HCT116 (cell line): ENCODE data around the gene EXOSC9. TPM values are rescaled to one million over a fixed set of nuclear protein-coding genes. Genes with fewer than 3 reads are reported as not detected.

Experiments
- ATAC-seq: fragments of 200-7000 bp; cut with Tn5 transposase; 2 replicates; pipeline ENCODE4 v1.9.1; 2020; ENCODE audit warnings: mild to moderate bottlenecking, moderate library complexity
- BruUV-seq: library from RNA; stranded (reverse); fragments of 400-500 nt; replicated peaks from 2 replicates; lab custom pipeline; 2021; lab: Mats Ljungman, UMichigan
- CTCF ChIA-PET: fragments of 300-600 bp; sonication (Branson Sonifier 250); formaldehyde crosslinking; loops from one replicate; lab custom pipeline; 2021; ENCODE audit warnings: antibody characterized with exemption; lab: Charles Lee
- POLR2A ChIA-PET: fragments of 300-600, 350-600 bp; sonication (Branson Sonifier 250); formaldehyde crosslinking; loops from one replicate; lab custom pipeline; 2021; ENCODE audit warnings: antibody characterized with exemption; lab: Charles Lee
- RAD21 ChIA-PET, 2 experiments: fragments of 300-600 bp; sonication (Branson Sonifier 250); formaldehyde crosslinking; loops; one replicate each; lab custom pipeline; 2023; ENCODE audit warnings: low total read pairs in 2 of 2; ENCODE audit not compliant: uncharacterized antibody in 2 of 2, unreplicated experiment in 2 of 2, low non-redundant PET in 1 of 2; lab: Charles Lee
- DNase-seq: peaks from one replicate; pipeline ENCODE4 v3.0.0-alpha.2; 2010; ENCODE audit warnings: low read depth, low spot score
- H2AFZ ChIP-seq: fragments of 200-600 bp; shearing (Covaris generic), sonication (generic); 2 replicates; pipeline ENCODE4 v1.6.1; 2017; ENCODE audit warnings: low read depth, mixed run types, mixed read lengths, antibody characterized with exemption, low read length; ENCODE audit not compliant: poor library complexity, severe bottlenecking
- H3K27ac ChIP-seq: 2 replicates; pipeline ENCODE4 v1.5.1; 2012; ENCODE audit warnings: low read depth, low read length
- H3K27me3 ChIP-seq: fragments of 200-600 bp; sonication (generic); 2 replicates; pipeline ENCODE4 v1.6.1; 2016; ENCODE audit warnings: mixed run types, low read length, mixed read lengths; ENCODE audit not compliant: insufficient read depth
- H3K36me3 ChIP-seq, 2 experiments: fragments of 200-500 bp in 1 of 2; fragments of 200-600 bp in 1 of 2; sonication (Bioruptor generic) in 1 of 2; sonication (generic) in 1 of 2; 2 replicates each; pipeline versions ENCODE4 v1.5.1 to v1.6.1; 2014 to 2016; ENCODE audit warnings: low read length in 2 of 2, inconsistent platforms in 1 of 2, mixed read lengths in 1 of 2, mixed run types in 1 of 2; ENCODE audit not compliant: insufficient read depth in 2 of 2, control insufficient read depth in 1 of 2
- H3K4me1 ChIP-seq, 2 experiments: fragments of 200-600 bp in 1 of 2; sonication (generic) in 1 of 2; 2 replicates each; pipeline versions ENCODE4 v1.5.1 to v1.6.1; 2012 to 2017; ENCODE audit warnings: low read length in 2 of 2, inconsistent platforms in 1 of 2, mild to moderate bottlenecking in 1 of 2, mixed read lengths in 1 of 2, mixed run types in 1 of 2, moderate library complexity in 1 of 2; ENCODE audit not compliant: insufficient read depth in 2 of 2, control insufficient read depth in 1 of 2
- H3K4me2 ChIP-seq: fragments of 200-600 bp; sonication (generic); 2 replicates; pipeline ENCODE4 v1.6.1; 2017; ENCODE audit warnings: mixed run types, low read length, mixed read lengths
- H3K4me3 ChIP-seq, 2 experiments: fragments of 200-600 bp in 1 of 2; sonication (generic) in 1 of 2; replicated peaks in 1 of 2; 2 replicates each; pipeline ENCODE4 v1.5.1; 2011 to 2016; ENCODE audit warnings: low read length in 2 of 2, control low read depth in 1 of 2, low read depth in 1 of 2, mild to moderate bottlenecking in 1 of 2, mixed read lengths in 1 of 2, mixed run types in 1 of 2
- H3K79me2 ChIP-seq: fragments of 200-600 bp; sonication (generic); 2 replicates; pipeline ENCODE4 v1.6.1; 2017; ENCODE audit warnings: mild to moderate bottlenecking, mixed run types, low read length, moderate library complexity, mixed read lengths; ENCODE audit not compliant: insufficient read depth
- H3K9ac ChIP-seq: fragments of 200-600 bp; sonication (generic); 2 replicates; pipeline ENCODE4 v1.6.1; 2016; ENCODE audit warnings: low read length, mixed read lengths
- H3K9me2 ChIP-seq: fragments of 200-600 bp; sonication (generic), shearing (Covaris generic); 2 replicates; pipeline ENCODE4 v1.6.1; 2017; ENCODE audit warnings: mixed run types, mild to moderate bottlenecking, moderate library complexity; ENCODE audit not compliant: insufficient read depth
- H3K9me3 ChIP-seq, 2 experiments: fragments of 200-500 bp in 1 of 2; fragments of 200-600 bp in 1 of 2; sonication (Bioruptor generic) in 1 of 2; sonication (generic) in 1 of 2; 2 replicates each; pipeline ENCODE4 v1.6.1; 2014 to 2017; ENCODE audit warnings: low read length in 2 of 2, mixed read lengths in 2 of 2, inconsistent platforms in 1 of 2, low read depth in 1 of 2, mild to moderate bottlenecking in 1 of 2, mixed run types in 1 of 2, moderate library complexity in 1 of 2; ENCODE audit not compliant: control insufficient read depth in 1 of 2, insufficient read depth in 1 of 2
- H4K20me1 ChIP-seq: fragments of 200-600 bp; sonication (generic), shearing (Covaris generic); 2 replicates; pipeline ENCODE4 v1.6.1; 2017; ENCODE audit warnings: mixed run types, mild to moderate bottlenecking, moderate library complexity; ENCODE audit not compliant: insufficient read depth
- CBX3 ChIP-seq: IDR thresholded peaks from 2 replicates; pipeline ENCODE4 v1.6.1; 2012; ENCODE audit warnings: low read depth
- CEBPB ChIP-seq: IDR thresholded peaks from 2 replicates; pipeline ENCODE4 v1.6.1; 2012; ENCODE audit warnings: low read depth
- CTCF ChIP-seq, 3 experiments: fragments of 200-600 bp in 1 of 3; sonication (generic) in 1 of 3; IDR thresholded peaks in 2 of 3; conservative IDR thresholded peaks in 1 of 3; 2 replicates each; pipeline ENCODE4 v1.5.1; 2012 to 2017; ENCODE audit warnings: low read depth in 2 of 3, low read length in 2 of 3, antibody characterized with exemption in 1 of 3, borderline replicate concordance in 1 of 3, control low read depth in 1 of 3, mild to moderate bottlenecking in 1 of 3, mixed read lengths in 1 of 3, mixed run types in 1 of 3, moderate library complexity in 1 of 3; ENCODE audit not compliant: insufficient read depth in 1 of 3
- ELF1 ChIP-seq: IDR thresholded peaks from 2 replicates; pipeline ENCODE4 v1.6.1; 2012; ENCODE audit warnings: low read depth, borderline replicate concordance
- EZH2 ChIP-seq: fragments of 200-600 bp; sonication (generic); IDR thresholded peaks from 2 replicates; pipeline ENCODE4 v1.6.1; 2017; ENCODE audit warnings: antibody characterized with exemption, mixed run types
- FOSL1 ChIP-seq: IDR thresholded peaks from 2 replicates; pipeline ENCODE4 v1.6.1; 2012; ENCODE audit warnings: low read depth
- JUND ChIP-seq: IDR thresholded peaks from 2 replicates; pipeline ENCODE4 v1.6.1; 2012
- POLR2A ChIP-seq: IDR thresholded peaks from 2 replicates; pipeline ENCODE4 v1.7.0; 2011; ENCODE audit warnings: borderline replicate concordance; ENCODE audit not compliant: insufficient read depth, insufficient read length; ENCODE audit errors: extremely low read depth
- POLR2AphosphoS5 ChIP-seq: IDR thresholded peaks from 2 replicates; pipeline ENCODE4 v1.6.1; 2011; ENCODE audit warnings: mild to moderate bottlenecking, low read depth, low read length, moderate library complexity
- RAD21 ChIP-seq: IDR thresholded peaks from 2 replicates; pipeline ENCODE4 v1.6.1; 2012; ENCODE audit warnings: low read depth, mild to moderate bottlenecking
- SIN3A ChIP-seq: IDR thresholded peaks from 2 replicates; pipeline ENCODE4 v1.6.1; 2012; ENCODE audit warnings: low read depth
- SRF ChIP-seq: IDR thresholded peaks from 2 replicates; pipeline ENCODE4 v1.6.1; 2012; ENCODE audit warnings: low read depth
- TCF7L2 ChIP-seq: IDR thresholded peaks from 2 replicates; pipeline ENCODE4 v1.7.0; 2011; ENCODE audit warnings: borderline replicate concordance, inconsistent platforms; ENCODE audit not compliant: insufficient read depth, insufficient read length; ENCODE audit errors: extremely low read depth
- ZBTB33 ChIP-seq: IDR thresholded peaks from 2 replicates; pipeline ENCODE4 v1.6.1; 2011; ENCODE audit warnings: mild to moderate bottlenecking, low read length, moderate library complexity; ENCODE audit not compliant: insufficient replicate concordance; ENCODE audit errors: extremely low read depth
- ZFX ChIP-seq: fragments of 450-650 bp; IDR thresholded peaks from 2 replicates; pipeline ENCODE4 v1.6.1; 2017
- intact Hi-C: fragments of 100-400 bp; cut with micrococcal nuclease; formaldehyde crosslinking; loops from 2 replicates; pipeline ENCODE4 v1.10.0; 2022
- total RNA-seq: library from RNA; stranded (reverse); gene quantifications from one replicate; pipeline ENCODE4 v1.2.1, GENCODE V29; 2021; ENCODE audit not compliant: unreplicated experiment
- TF ChIP-seq, protein P1 (sequence below): IDR thresholded peaks from 2 replicates; pipeline ENCODE4 v1.6.1; 2012
- TF ChIP-seq, protein P2 (sequence below): IDR thresholded peaks from 2 replicates; pipeline ENCODE4 v1.6.1; 2012
- TF ChIP-seq, protein P3 (sequence below): IDR thresholded peaks from 2 replicates; pipeline ENCODE4 v1.6.1; 2012; ENCODE audit warnings: low read depth

EXOSC9 gene
- total RNA-seq, 1 experiment from 2014 or later: 58.6 TPM

DNA sequence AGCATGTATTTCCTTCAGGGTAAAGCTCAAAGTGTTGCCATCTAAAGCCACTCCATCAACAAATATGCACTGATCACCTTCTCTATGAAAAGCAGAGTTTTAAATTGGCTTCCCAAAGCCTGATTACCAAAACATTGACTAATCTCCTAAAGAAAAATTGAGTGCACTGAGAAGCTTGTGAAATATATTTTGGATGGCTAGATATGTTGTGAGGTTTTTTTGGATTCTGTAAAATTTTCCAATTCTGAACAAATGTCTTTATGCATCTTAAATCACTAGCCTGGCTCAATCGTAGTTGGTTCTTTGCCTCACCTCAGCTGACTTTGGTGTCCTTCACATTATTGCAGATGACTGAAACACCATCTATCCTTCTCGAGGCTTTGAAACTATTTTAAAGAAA is 14.9 kb upstream of the EXOSC9 start:
- no peaks in the 10 kb centered on the region for H4K20me1 ChIP-seq
- H3K4me3 ChIP-seq: no peak overlapping the region
- H3K4me1 ChIP-seq: no peaks in the 10 kb centered on the region
- intact Hi-C loops: no loop called here
- H3K9me2 ChIP-seq: no peaks in the 10 kb centered on the region
- DNase-seq (no peak), ATAC-seq (no peak)
- H3K27me3 ChIP-seq: no peaks in the 10 kb centered on the region
- no peak overlapping the region for H3K27ac ChIP-seq
- BruUV-seq: no TSS peak
- RAD21 ChIA-PET: no interaction called here
- no peak overlapping the region for H3K9ac ChIP-seq
- H3K4me2 ChIP-seq: no peak overlapping the region
- no peaks in the 10 kb centered on the region for H3K36me3 ChIP-seq
- no peak overlapping the region for H2AFZ ChIP-seq
- H3K79me2 ChIP-seq: no peaks in the 10 kb centered on the region
- TF ChIP-seq CBX3 (no peak), POLR2AphosphoS5 (no peak), ZFX (no peak), TCF7L2 (no peak), CTCF (IDR thresholded peaks at IDR 0.05 in 2 of 3, conservative IDR thresholded peaks at IDR 0.05 in 1 of 3; ENCODE audit: borderline replicate concordance in 1 of 3, insufficient read depth in 1 of 3, low read depth in 2 of 3, low read length in 2 of 3) (no peak), ELF1 (no peak), SIN3A (no peak), ZBTB33 (no peak), POLR2A (no peak), SRF (no peak), FOSL1 (no peak), RAD21 (no peak), JUND (no peak), EZH2 (no peak), CEBPB (no peak)
- TF ChIP-seq, protein P1, sequence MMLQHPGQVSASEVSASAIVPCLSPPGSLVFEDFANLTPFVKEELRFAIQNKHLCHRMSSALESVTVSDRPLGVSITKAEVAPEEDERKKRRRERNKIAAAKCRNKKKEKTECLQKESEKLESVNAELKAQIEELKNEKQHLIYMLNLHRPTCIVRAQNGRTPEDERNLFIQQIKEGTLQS: no peak
- TF ChIP-seq, protein P2, sequence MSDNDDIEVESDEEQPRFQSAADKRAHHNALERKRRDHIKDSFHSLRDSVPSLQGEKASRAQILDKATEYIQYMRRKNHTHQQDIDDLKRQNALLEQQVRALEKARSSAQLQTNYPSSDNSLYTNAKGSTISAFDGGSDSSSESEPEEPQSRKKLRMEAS: no peak
- TF ChIP-seq, protein P3, sequence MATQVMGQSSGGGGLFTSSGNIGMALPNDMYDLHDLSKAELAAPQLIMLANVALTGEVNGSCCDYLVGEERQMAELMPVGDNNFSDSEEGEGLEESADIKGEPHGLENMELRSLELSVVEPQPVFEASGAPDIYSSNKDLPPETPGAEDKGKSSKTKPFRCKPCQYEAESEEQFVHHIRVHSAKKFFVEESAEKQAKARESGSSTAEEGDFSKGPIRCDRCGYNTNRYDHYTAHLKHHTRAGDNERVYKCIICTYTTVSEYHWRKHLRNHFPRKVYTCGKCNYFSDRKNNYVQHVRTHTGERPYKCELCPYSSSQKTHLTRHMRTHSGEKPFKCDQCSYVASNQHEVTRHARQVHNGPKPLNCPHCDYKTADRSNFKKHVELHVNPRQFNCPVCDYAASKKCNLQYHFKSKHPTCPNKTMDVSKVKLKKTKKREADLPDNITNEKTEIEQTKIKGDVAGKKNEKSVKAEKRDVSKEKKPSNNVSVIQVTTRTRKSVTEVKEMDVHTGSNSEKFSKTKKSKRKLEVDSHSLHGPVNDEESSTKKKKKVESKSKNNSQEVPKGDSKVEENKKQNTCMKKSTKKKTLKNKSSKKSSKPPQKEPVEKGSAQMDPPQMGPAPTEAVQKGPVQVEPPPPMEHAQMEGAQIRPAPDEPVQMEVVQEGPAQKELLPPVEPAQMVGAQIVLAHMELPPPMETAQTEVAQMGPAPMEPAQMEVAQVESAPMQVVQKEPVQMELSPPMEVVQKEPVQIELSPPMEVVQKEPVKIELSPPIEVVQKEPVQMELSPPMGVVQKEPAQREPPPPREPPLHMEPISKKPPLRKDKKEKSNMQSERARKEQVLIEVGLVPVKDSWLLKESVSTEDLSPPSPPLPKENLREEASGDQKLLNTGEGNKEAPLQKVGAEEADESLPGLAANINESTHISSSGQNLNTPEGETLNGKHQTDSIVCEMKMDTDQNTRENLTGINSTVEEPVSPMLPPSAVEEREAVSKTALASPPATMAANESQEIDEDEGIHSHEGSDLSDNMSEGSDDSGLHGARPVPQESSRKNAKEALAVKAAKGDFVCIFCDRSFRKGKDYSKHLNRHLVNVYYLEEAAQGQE: no peak
- POLR2A ChIA-PET: interaction anchor here (1.9 kb wide), 1 partner anchor 15 kb away, joined by 6 read pairs; the partner anchor contains the start of gene EXOSC9
- CTCF ChIA-PET: no interaction called here
- H3K9me3 ChIP-seq: no peaks in the 10 kb centered on the region
